ENCODE results near the gene NPM1. TPM values are rescaled to one million over a fixed set of nuclear protein-coding genes. Genes with fewer than 3 reads are reported as not detected.

NPM1 gene
- total RNA-seq, 3 donors from 2014 or later, result 582 to 739 (median 669) TPM

- Histone ChIP-seq H3K27me3 (peaks cover 0 to 1% of the 10 kb centered on the region in 2 donors), H3K9me3 (no peaks in the 10 kb centered on the region), H3K36me3 (no peaks in the 10 kb centered on the region), H3K4me1 (peaks cover 0 to 6% of the 10 kb centered on the region in 2 donors), H3K27ac (no peak overlapping the region), H3K4me3 (no peak overlapping the region)
- intact Hi-C loops (cut with DNase I; ENCODE audit: low total_unique reads), result no loop called here
- TF ChIP-seq POLR2AphosphoS5 (IDR thresholded peaks at IDR 0.05) (no peak), POLR2A (IDR thresholded peaks at IDR 0.05) (no peak), CTCF (IDR thresholded peaks at IDR 0.05) (no peak)
- DNase-seq (ENCODE audit: low spot score in 2 of 2), result no peak
These were observed 38.1 kb downstream of the NPM1 start for GRCh38 chr5:171425596-171426244.

- intact Hi-C loops (cut with DNase I; ENCODE audit: low total_unique reads), result no loop called here
- H3K4me3 ChIP-seq, result no peak overlapping the region
- H3K27me3 ChIP-seq, result no peaks in the 10 kb centered on the region
- no peaks in the 10 kb centered on the region for H3K36me3 ChIP-seq
- no peak for DNase-seq (ENCODE audit: low spot score in 2 of 2)
- TF ChIP-seq POLR2AphosphoS5 (IDR thresholded peaks at IDR 0.05) (no peak), POLR2A (IDR thresholded peaks at IDR 0.05) (no peak), CTCF (IDR thresholded peaks at IDR 0.05) (no peak)
- H3K9me3 ChIP-seq, result no peaks in the 10 kb centered on the region
- no peak overlapping the region for H3K27ac ChIP-seq
- H3K4me1 ChIP-seq, result peaks cover 0 to under 1% of the 10 kb centered on the region in 2 donors
These were observed 38.6 kb downstream of the NPM1 start for GRCh38 chr5:171426266-171426665.

DNA sequence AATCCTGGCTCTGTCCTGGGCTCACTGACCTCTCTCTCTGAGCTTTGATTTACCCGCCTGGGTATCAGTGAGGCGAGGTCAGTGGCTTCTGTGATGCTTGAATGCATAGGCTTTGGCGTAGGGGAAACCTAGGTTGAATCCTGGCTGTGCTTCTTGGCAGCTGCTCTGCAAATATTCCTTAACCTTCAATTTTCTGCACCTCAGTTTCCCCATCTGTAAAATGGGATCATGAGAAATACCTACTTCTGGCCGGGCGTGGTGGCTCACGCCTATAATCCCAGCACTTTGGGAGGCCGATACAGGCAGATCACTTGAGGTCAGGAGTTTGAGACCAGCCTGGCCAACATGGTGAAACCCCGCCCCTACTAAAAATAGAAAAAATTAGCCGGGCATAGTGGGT, 39.0 kb downstream of the NPM1 start:
- Histone ChIP-seq H3K27ac (no peak overlapping the region), H3K4me1 (no peaks in the 10 kb centered on the region), H3K9me3 (no peaks in the 10 kb centered on the region), H3K4me3 (no peak overlapping the region), H3K27me3 (no peaks in the 10 kb centered on the region), H3K36me3 (no peaks in the 10 kb centered on the region)
- TF ChIP-seq POLR2A (IDR thresholded peaks at IDR 0.05), result no peak
- TF ChIP-seq CTCF (IDR thresholded peaks at IDR 0.05), result no peak
- TF ChIP-seq POLR2AphosphoS5 (IDR thresholded peaks at IDR 0.05), result no peak
- no peak for DNase-seq (ENCODE audit: low spot score in 2 of 2)
- intact Hi-C loops (cut with DNase I; ENCODE audit: low total_unique reads), result no loop called here

GRCh38 chr5:171427318-171428167, 39.9 kb downstream of the NPM1 start:
- H3K9me3 ChIP-seq, result no peaks in the 10 kb centered on the region
- no peak overlapping the region for H3K27ac ChIP-seq
- no peak overlapping the region for H3K4me3 ChIP-seq
- H3K27me3 ChIP-seq, result no peaks in the 10 kb centered on the region
- intact Hi-C loops (cut with DNase I; ENCODE audit: low total_unique reads), result no loop called here
- TF ChIP-seq CTCF (IDR thresholded peaks at IDR 0.05) (no peak), POLR2A (IDR thresholded peaks at IDR 0.05) (no peak), POLR2AphosphoS5 (IDR thresholded peaks at IDR 0.05) (no peak)
- no peak for DNase-seq (ENCODE audit: low spot score in 2 of 2)
- no peaks in the 10 kb centered on the region for H3K4me1 ChIP-seq
- no peaks in the 10 kb centered on the region for H3K36me3 ChIP-seq

GRCh38 chr5:171428168-171428696, 40.6 kb downstream of the NPM1 start:
- TF ChIP-seq POLR2AphosphoS5 (IDR thresholded peaks at IDR 0.05), result no peak
- no peak for TF ChIP-seq POLR2A (IDR thresholded peaks at IDR 0.05)
- no peak for TF ChIP-seq CTCF (IDR thresholded peaks at IDR 0.05)
- intact Hi-C loops (cut with DNase I; ENCODE audit: low total_unique reads), result no loop called here

More at GRCh38 chr5:171428168-171428696, 40.6 kb downstream of the NPM1 start:
- Histone ChIP-seq H3K36me3 (no peaks in the 10 kb centered on the region), H3K27me3 (no peaks in the 10 kb centered on the region), H3K27ac (no peak overlapping the region), H3K9me3 (no peaks in the 10 kb centered on the region), H3K4me1 (no peaks in the 10 kb centered on the region), H3K4me3 (no peak overlapping the region)
- DNase-seq (ENCODE audit: low spot score in 2 of 2), result no peak

Data from breast epithelium (tissue), 4 donors.